Mucosa of rectum (tissue), 2 donors: ENCODE data around the gene CREBRF.
A peak's percentile ranks its signal among the peaks of the same experiment; 100 is the strongest.
"Not testable (repeated sequence)": the region's sequence is repeated elsewhere in the genome, so short reads cannot be mapped to it uniquely, and the experiment has no call there.

Experiments
- H3K27ac ChIP-seq, 2 donors: one replicate each; pipeline ENCODE4 v1.7.0; 2013; ENCODE audit warnings: inconsistent platforms in 2 of 2, low read depth in 2 of 2, low read length in 2 of 2
- H3K27me3 ChIP-seq, 2 donors: one replicate each; pipeline ENCODE4 v1.7.0; 2013; ENCODE audit warnings: low read length in 2 of 2; ENCODE audit not compliant: control insufficient read depth in 2 of 2, insufficient read depth in 2 of 2
- H3K36me3 ChIP-seq, 2 donors: one replicate each; pipeline ENCODE4 v1.7.0; 2013; ENCODE audit warnings: low read length in 2 of 2; ENCODE audit not compliant: control insufficient read depth in 2 of 2, insufficient read depth in 2 of 2
- H3K4me1 ChIP-seq, 2 donors: one replicate each; pipeline ENCODE4 v1.7.0; 2013; ENCODE audit warnings: low read length in 2 of 2, mild to moderate bottlenecking in 1 of 2; ENCODE audit not compliant: control insufficient read depth in 2 of 2, insufficient read depth in 2 of 2
- H3K4me3 ChIP-seq, 2 donors: one replicate each; pipeline ENCODE4 v1.7.0; 2013; ENCODE audit warnings: low read length in 2 of 2
- H3K9ac ChIP-seq, 2 donors: one replicate each; pipeline ENCODE4 v1.7.0; 2013; ENCODE audit warnings: low read length in 2 of 2, low read depth in 1 of 2, mild to moderate bottlenecking in 1 of 2
- H3K9me3 ChIP-seq, 2 donors: one replicate each; pipeline ENCODE4 v1.7.0; 2013; ENCODE audit warnings: low read length in 2 of 2; ENCODE audit not compliant: control insufficient read depth in 2 of 2
- donor health status: healthy.
- donor health status: Normal muscosa, but diverticular disease.

CREBRF gene

DNA sequence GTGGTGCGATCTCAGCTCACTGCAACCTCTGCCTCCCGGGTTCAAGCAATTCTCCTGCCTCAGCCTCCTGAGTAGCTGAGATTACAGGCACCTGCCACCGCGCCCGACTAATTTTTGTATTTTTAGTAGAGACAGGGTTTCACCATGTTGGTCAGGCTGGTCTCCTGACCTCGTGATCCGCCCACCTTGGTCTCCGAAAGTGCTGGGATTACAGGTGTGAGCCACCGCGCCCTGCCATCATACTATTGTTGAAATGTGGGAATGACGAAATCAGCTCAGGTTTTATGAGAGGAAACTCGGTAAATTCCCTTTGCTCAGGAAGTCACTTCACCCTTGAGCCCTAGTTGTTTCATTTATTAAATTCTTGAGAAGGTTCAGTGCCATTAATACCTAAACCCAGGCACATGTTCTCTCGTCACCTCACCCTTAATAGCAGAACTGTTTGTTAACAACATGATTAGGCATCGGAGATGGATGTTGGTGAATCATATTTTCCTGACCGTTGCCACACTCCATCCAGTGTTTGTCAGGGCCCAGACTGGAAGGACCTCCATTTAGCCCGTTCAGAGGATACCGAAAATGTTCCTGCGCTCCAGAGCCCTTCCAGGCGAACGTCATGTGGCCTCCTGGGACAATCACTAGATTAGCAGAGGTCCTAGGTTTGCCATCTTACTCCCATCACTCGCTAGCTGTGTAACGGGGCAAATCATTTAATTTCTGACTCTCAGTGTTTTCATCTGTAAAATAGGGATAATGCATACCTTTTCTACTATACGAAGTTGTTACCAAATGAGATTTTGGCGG lies 20.0 kb upstream of the CREBRF start:
- H3K27ac ChIP-seq: peak overlapping the region; percentile 48 to 63
- peaks cover 3 to 12% of the 10 kb centered on the region in 2 donors for H3K36me3 ChIP-seq
- peak overlapping the region in 1 of 2 donors; percentile 32 for H3K4me3 ChIP-seq
- no peaks in the 10 kb centered on the region for H3K9me3 ChIP-seq
- H3K9ac ChIP-seq: no peak overlapping the region
- H3K27me3 ChIP-seq: no peaks in the 10 kb centered on the region
- H3K4me1 ChIP-seq: peaks cover 0 to 4% of the 10 kb centered on the region in 2 donors

- peaks cover 0 to 4% of the 10 kb centered on the region in 2 donors for H3K4me1 ChIP-seq
- no peak overlapping the region for H3K9ac ChIP-seq
- H3K9me3 ChIP-seq: no peaks in the 10 kb centered on the region
- no peaks in the 10 kb centered on the region for H3K27me3 ChIP-seq
- H3K36me3 ChIP-seq: peaks cover 3 to 9% of the 10 kb centered on the region in 2 donors
- no peak overlapping the region for H3K4me3 ChIP-seq
- H3K27ac ChIP-seq: no peak overlapping the region
These were observed 17.0 kb upstream of the CREBRF start for GRCh38 chr5:173039188-173039587.

GRCh38 chr5:173039964-173040363 lies 16.2 kb upstream of the CREBRF start:
- Histone ChIP-seq H3K9ac (no peak overlapping the region), H3K4me1 (peaks cover 0 to 4% of the 10 kb centered on the region in 2 donors), H3K4me3 (no peak overlapping the region), H3K27ac (no peak overlapping the region), H3K36me3 (peaks cover 1% of the 10 kb centered on the region in 2 donors), H3K27me3 (no peaks in the 10 kb centered on the region), H3K9me3 (no peaks in the 10 kb centered on the region)

- H3K9ac ChIP-seq: no peak overlapping the region
- H3K4me3 ChIP-seq: no peak overlapping the region
- no peaks in the 10 kb centered on the region for H3K36me3 ChIP-seq
- H3K9me3 ChIP-seq: no peaks in the 10 kb centered on the region
- H3K4me1 ChIP-seq: no peaks in the 10 kb centered on the region
- no peaks in the 10 kb centered on the region for H3K27me3 ChIP-seq
- H3K27ac ChIP-seq: no peak overlapping the region
These were observed 14.0 kb upstream of the CREBRF start for GRCh38 chr5:173041881-173042762.

DNA sequence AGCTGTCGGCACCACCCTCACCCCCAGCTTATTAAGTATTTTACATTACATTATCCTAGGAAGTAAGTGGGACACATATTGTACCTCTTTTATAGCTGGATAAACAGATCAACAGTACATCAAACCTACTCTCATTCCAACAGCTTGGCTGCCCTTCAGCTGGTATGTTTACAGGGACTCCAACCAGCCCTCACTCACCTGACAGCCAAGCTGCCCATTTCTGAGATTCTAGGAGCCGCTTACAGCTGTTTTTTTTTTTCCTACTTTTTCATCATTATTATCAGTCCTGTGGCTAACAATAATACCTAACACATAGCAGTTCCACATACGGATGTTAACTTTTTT lies 13.4 kb upstream of the CREBRF start:
- no peak overlapping the region for H3K27ac ChIP-seq
- no peaks in the 10 kb centered on the region for H3K36me3 ChIP-seq
- no peaks in the 10 kb centered on the region for H3K27me3 ChIP-seq
- H3K9me3 ChIP-seq: no peaks in the 10 kb centered on the region
- no peak overlapping the region for H3K9ac ChIP-seq
- H3K4me1 ChIP-seq: no peaks in the 10 kb centered on the region
- no peak overlapping the region for H3K4me3 ChIP-seq

GRCh38 chr5:173045474-173045873 lies 10.7 kb upstream of the CREBRF start:
- H3K36me3 ChIP-seq: no peaks in the 10 kb centered on the region
- H3K27me3 ChIP-seq: no peaks in the 10 kb centered on the region
- H3K27ac ChIP-seq: no peak overlapping the region
- H3K4me3 ChIP-seq: no peak overlapping the region
- H3K9me3 ChIP-seq: no peaks in the 10 kb centered on the region
- H3K9ac ChIP-seq: no peak overlapping the region
- H3K4me1 ChIP-seq: no peaks in the 10 kb centered on the region

DNA sequence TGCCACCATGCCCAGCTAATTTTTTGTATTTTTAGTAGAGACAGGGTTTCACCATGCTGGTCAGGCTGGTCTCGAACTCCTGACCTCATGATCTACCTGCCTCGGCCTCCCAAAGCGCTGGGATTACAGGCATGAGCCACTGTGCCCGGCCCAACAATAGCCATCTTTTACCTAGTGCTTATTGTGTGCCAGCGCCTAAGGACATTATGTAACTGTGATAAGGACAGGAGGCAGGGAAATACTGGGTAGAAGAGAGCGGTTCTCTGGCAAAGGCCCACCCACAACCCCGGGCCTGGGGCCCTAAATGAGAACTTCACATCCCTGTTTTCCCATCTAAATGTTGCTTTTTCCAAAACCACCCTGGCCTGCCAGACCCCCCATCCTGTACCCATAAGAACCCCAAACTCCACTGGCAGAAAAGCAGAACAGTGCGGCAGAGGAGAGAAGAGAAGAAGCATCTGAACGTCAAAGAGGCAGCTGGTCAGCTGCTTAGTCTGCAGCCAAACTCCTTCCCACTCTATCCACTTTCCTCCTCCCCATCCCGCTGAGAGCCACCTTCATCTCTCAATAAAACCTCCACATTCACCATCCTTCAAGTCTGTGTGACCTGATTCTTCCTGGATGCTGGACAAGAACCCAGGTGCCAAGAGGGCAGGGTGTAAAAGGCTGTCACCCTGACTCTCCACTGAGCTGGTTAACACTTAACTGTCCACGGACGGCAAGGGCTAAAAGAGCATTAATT lies 8.9 kb upstream of the CREBRF start:
- not testable (repeated sequence) for H3K9ac ChIP-seq, H3K36me3 ChIP-seq, H3K4me1 ChIP-seq, H3K27me3 ChIP-seq, H3K27ac ChIP-seq, H3K9me3 ChIP-seq, H3K4me3 ChIP-seq

GRCh38 chr5:173047838-173048105 lies 8.4 kb upstream of the CREBRF start:
- Histone ChIP-seq H3K4me3 (no peak overlapping the region), H3K27me3 (no peaks in the 10 kb centered on the region), H3K9me3 (no peaks in the 10 kb centered on the region), H3K4me1 (no peaks in the 10 kb centered on the region), H3K36me3 (no peaks in the 10 kb centered on the region), H3K27ac (no peak overlapping the region), H3K9ac (no peak overlapping the region)

DNA sequence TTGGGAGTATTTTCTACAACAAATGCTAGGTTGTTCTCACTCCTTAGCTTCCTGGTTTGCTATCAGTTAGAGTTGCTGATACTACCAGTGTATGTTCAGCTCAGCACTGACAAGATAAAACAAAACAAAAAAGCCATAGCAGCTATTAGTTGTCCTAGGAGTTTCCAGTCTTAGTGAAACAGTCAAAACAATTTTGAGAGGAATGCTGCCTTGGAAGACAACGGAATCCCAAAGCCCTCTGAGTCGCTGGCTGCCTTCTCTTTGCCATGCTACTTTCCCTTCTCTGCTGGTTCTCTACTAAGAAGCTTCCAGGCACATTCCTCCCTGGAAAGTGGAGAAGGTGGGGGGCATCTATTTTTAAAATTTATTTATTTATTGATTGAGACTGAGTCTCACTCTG lies 5.4 kb upstream of the CREBRF start:
- no peak overlapping the region for H3K9ac ChIP-seq
- H3K27ac ChIP-seq: no peak overlapping the region
- no peaks in the 10 kb centered on the region for H3K27me3 ChIP-seq
- H3K9me3 ChIP-seq: no peaks in the 10 kb centered on the region
- H3K4me3 ChIP-seq: no peak overlapping the region
- H3K4me1 ChIP-seq: peaks cover 0 to 7% of the 10 kb centered on the region in 2 donors
- H3K36me3 ChIP-seq: no peaks in the 10 kb centered on the region

- Histone ChIP-seq H3K27me3 (no peaks in the 10 kb centered on the region), H3K9me3 (no peaks in the 10 kb centered on the region), H3K4me3 (no peak overlapping the region), H3K9ac (no peak overlapping the region), H3K4me1 (peaks cover 0 to 7% of the 10 kb centered on the region in 2 donors), H3K27ac (no peak overlapping the region), H3K36me3 (no peaks in the 10 kb centered on the region)
These were observed 4.4 kb upstream of the CREBRF start for GRCh38 chr5:173051746-173052145.
